DND-41 (cell line): ENCODE results near the gene XYLT1.

Experiments
- ATAC-seq: fragments of 200-7000 bp; cut with Tn5 transposase; 3 replicates; pipeline ENCODE4 v1.9.1; 2021; ENCODE audit warnings: low read depth; ENCODE audit not compliant: insufficient read depth
- DNase-seq: peaks from one replicate; pipeline ENCODE4 v3.0.0-alpha.2; 2020
- H2AFZ ChIP-seq: 2 replicates; pipeline ENCODE4 v1.6.0; 2012; ENCODE audit warnings: low read depth, low read length
- H3K27ac ChIP-seq: 2 replicates; pipeline ENCODE4 v1.5.1; 2012; ENCODE audit warnings: low read length, inconsistent platforms
- H3K27me3 ChIP-seq: fragments of 200-600 bp; sonication (generic); 2 replicates; pipeline ENCODE4 v1.6.0; 2012; ENCODE audit warnings: low read length, mild to moderate bottlenecking, inconsistent platforms; ENCODE audit not compliant: insufficient read depth, poor library complexity
- H3K36me3 ChIP-seq: 2 replicates; pipeline ENCODE4 v1.5.1; 2012; ENCODE audit warnings: low read length, inconsistent platforms; ENCODE audit not compliant: insufficient read depth
- H3K4me1 ChIP-seq: 2 replicates; pipeline ENCODE4 v1.5.1; 2012; ENCODE audit warnings: mild to moderate bottlenecking, low read length; ENCODE audit not compliant: insufficient read depth
- H3K4me2 ChIP-seq: 2 replicates; pipeline ENCODE4 v1.6.0; 2012; ENCODE audit warnings: mild to moderate bottlenecking, moderate library complexity, low read length, inconsistent platforms; ENCODE audit not compliant: insufficient read depth
- H3K4me3 ChIP-seq, 2 experiments: fragments of 200-600 bp in 1 of 2; shearing (Covaris generic) in 1 of 2; 2 replicates each; pipeline ENCODE4 v1.5.1; 2012 to 2016; ENCODE audit warnings: inconsistent platforms in 2 of 2, low read length in 2 of 2, mild to moderate bottlenecking in 2 of 2, low read depth in 1 of 2, moderate library complexity in 1 of 2
- H3K79me2 ChIP-seq: 2 replicates; pipeline ENCODE4 v1.6.0; 2012; ENCODE audit warnings: low read length, inconsistent platforms; ENCODE audit not compliant: insufficient read depth
- H3K9ac ChIP-seq: 2 replicates; pipeline ENCODE4 v1.6.0; 2012; ENCODE audit warnings: low read depth, mild to moderate bottlenecking, inconsistent platforms, low read length, moderate library complexity
- H3K9me3 ChIP-seq: 2 replicates; pipeline ENCODE4 v1.5.1; 2012; ENCODE audit warnings: low read length, moderate library complexity, mild to moderate bottlenecking, inconsistent platforms; ENCODE audit not compliant: insufficient read depth, severe bottlenecking
- H4K20me1 ChIP-seq: 2 replicates; pipeline ENCODE4 v1.6.0; 2012; ENCODE audit warnings: low read length; ENCODE audit not compliant: insufficient read depth
- EZH2 ChIP-seq: IDR thresholded peaks from 3 replicates; pipeline ENCODE4 v1.6.1; 2012; ENCODE audit warnings: borderline replicate concordance, low read depth, mild to moderate bottlenecking, moderate library complexity, low read length, inconsistent platforms; ENCODE audit not compliant: severe bottlenecking
- TF ChIP-seq, protein P1 (sequence below): IDR thresholded peaks from 2 replicates; pipeline ENCODE4 v1.5.1; 2012; ENCODE audit warnings: borderline replicate concordance, low read length, moderate library complexity, mild to moderate bottlenecking; ENCODE audit not compliant: poor library complexity, severe bottlenecking; ENCODE audit errors: extremely low read depth

The XYLT1 gene

DNA sequence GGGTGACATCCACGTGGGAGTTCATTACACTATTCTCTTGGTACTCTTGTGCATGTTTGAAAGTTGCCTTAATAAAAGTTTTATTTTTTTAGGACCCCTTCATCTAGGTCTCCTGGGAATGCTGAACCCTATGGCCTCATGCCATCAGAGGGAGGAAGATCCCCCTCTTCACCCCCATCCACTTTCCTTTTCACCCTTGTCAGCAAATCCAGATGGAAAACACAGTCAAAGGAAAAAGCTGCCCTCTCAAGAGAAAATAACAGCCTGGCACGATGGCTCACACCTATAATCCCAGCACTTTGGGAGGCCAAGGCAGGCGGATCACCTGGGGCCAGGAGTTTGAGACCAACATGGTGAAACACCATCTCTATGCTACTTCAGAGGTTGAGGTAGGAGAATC, 274.2 kb downstream of the XYLT1 start:
- H3K9ac ChIP-seq: no peak overlapping the region
- H3K9me3 ChIP-seq: no peaks in the 10 kb centered on the region
- no peaks in the 10 kb centered on the region for H3K79me2 ChIP-seq
- DNase-seq (no peak), ATAC-seq (no peak)
- TF ChIP-seq, protein P1, sequence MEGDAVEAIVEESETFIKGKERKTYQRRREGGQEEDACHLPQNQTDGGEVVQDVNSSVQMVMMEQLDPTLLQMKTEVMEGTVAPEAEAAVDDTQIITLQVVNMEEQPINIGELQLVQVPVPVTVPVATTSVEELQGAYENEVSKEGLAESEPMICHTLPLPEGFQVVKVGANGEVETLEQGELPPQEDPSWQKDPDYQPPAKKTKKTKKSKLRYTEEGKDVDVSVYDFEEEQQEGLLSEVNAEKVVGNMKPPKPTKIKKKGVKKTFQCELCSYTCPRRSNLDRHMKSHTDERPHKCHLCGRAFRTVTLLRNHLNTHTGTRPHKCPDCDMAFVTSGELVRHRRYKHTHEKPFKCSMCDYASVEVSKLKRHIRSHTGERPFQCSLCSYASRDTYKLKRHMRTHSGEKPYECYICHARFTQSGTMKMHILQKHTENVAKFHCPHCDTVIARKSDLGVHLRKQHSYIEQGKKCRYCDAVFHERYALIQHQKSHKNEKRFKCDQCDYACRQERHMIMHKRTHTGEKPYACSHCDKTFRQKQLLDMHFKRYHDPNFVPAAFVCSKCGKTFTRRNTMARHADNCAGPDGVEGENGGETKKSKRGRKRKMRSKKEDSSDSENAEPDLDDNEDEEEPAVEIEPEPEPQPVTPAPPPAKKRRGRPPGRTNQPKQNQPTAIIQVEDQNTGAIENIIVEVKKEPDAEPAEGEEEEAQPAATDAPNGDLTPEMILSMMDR: no peak
- no peak for TF ChIP-seq EZH2
- no peaks in the 10 kb centered on the region for H4K20me1 ChIP-seq
- H3K4me1 ChIP-seq: no peaks in the 10 kb centered on the region
- no peak overlapping the region for H3K4me3 ChIP-seq
- no peak overlapping the region for H3K27ac ChIP-seq
- no peak overlapping the region for H3K4me2 ChIP-seq
- no peaks in the 10 kb centered on the region for H3K27me3 ChIP-seq
- H3K36me3 ChIP-seq: no peaks in the 10 kb centered on the region
- no peak overlapping the region for H2AFZ ChIP-seq

GRCh38 chr16:17194190-17194780, 276.5 kb downstream of the XYLT1 start:
- no peak; the same call in 2 of the 3 replicates for ATAC-seq
- Histone ChIP-seq H3K4me3 (no peak overlapping the region), H2AFZ (no peak overlapping the region), H3K4me2 (no peak overlapping the region), H3K9me3 (no peaks in the 10 kb centered on the region), H3K79me2 (no peaks in the 10 kb centered on the region), H3K27me3 (no peaks in the 10 kb centered on the region), H3K27ac (no peak overlapping the region), H3K9ac (no peak overlapping the region), H3K36me3 (no peaks in the 10 kb centered on the region), H3K4me1 (no peaks in the 10 kb centered on the region), H4K20me1 (no peaks in the 10 kb centered on the region)
- no peak for TF ChIP-seq EZH2
- TF ChIP-seq, protein P1: peak; percentile 69
- DNase-seq: peak; percentile 36

DNA sequence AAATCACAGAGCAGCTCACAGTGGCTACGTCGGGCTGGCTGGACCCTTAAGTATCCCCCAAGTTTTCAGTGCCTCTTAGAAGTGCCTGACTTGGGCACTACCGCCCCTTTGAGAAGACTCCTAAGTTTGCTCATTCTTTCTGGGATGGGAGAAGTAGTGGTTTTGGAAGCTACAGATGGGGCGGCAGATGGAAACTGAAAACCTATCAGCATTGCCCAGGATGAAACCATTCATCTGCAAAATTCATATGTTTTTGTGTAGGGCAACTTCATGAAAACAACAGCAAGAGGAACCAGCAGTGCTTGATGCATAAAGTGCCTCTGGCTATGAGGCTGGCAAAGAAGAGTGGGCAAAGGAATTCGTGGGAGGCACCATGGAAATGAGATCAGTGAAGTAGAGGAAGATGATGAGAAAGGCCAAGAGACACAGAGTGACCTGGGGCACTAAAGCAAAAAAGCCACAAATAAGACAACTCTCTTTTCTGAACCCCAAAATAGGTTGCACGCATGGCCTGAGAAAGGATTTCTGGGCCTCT, 277.1 kb downstream of the XYLT1 start:
- H3K4me3 ChIP-seq: no peak overlapping the region
- no peak for ATAC-seq
- TF ChIP-seq, protein P1: no peak
- TF ChIP-seq EZH2: no peak
- no peaks in the 10 kb centered on the region for H3K27me3 ChIP-seq
- H3K36me3 ChIP-seq: no peaks in the 10 kb centered on the region
- no peak overlapping the region for H3K4me2 ChIP-seq
- no peak overlapping the region for H3K9ac ChIP-seq
- H3K9me3 ChIP-seq: no peaks in the 10 kb centered on the region
- no peak for DNase-seq
- H3K4me1 ChIP-seq: no peaks in the 10 kb centered on the region
- H4K20me1 ChIP-seq: no peaks in the 10 kb centered on the region
- no peak overlapping the region for H3K27ac ChIP-seq
- H2AFZ ChIP-seq: no peak overlapping the region
- no peaks in the 10 kb centered on the region for H3K79me2 ChIP-seq
